ENCODE data around the gene ADAM20.
A peak's percentile ranks its signal among the peaks of the same experiment; 100 is the strongest.

ADAM20 gene

GRCh38 chr14:70571139-70571538 is 36.3 kb upstream of the ADAM20 start:
- no peak for TF ChIP-seq EZH2phosphoT487 (IDR thresholded peaks at IDR 0.05; ENCODE audit: low read length)
- TF ChIP-seq CTCF (IDR thresholded peaks at IDR 0.05; ENCODE audit: low read length), result no peak
- TF ChIP-seq EZH2 (optimal IDR thresholded peaks at IDR 0.05; ENCODE audit: low read depth, low read length), result no peak
- H3K27ac ChIP-seq (ENCODE audit: low read length), result no peak overlapping the region
- no peak overlapping the region for H3K4me3 ChIP-seq (ENCODE audit: low read length)
- no peak overlapping the region for H3K4me2 ChIP-seq (ENCODE audit: low read depth, low read length)
- H3K9ac ChIP-seq (ENCODE audit: low read length), result no peak overlapping the region
- no peaks in the 10 kb centered on the region for H4K20me1 ChIP-seq (ENCODE audit: insufficient read depth, low read length)
- no peaks in the 10 kb centered on the region for H3K4me1 ChIP-seq (ENCODE audit: low read length)
- DNase-seq, result no peak
- H3K9me3 ChIP-seq (replicated peaks; ENCODE audit: insufficient read depth, low read length), result no peaks in the 10 kb centered on the region
- no peak overlapping the region for H2AFZ ChIP-seq (ENCODE audit: low read length)
- no peaks in the 10 kb centered on the region for H3K9me2 ChIP-seq (replicated peaks; ENCODE audit: insufficient read depth, low read length)
- no peaks in the 10 kb centered on the region for H3K27me3 ChIP-seq (replicated peaks; ENCODE audit: insufficient read depth, low read length)
- no peaks in the 10 kb centered on the region for H3F3A ChIP-seq (ENCODE audit: insufficient read depth, low read length)
- H3K79me2 ChIP-seq (ENCODE audit: low read length), result no peaks in the 10 kb centered on the region
- H3K36me3 ChIP-seq (replicated peaks; ENCODE audit: insufficient read depth, low read length), result no peaks in the 10 kb centered on the region

DNA sequence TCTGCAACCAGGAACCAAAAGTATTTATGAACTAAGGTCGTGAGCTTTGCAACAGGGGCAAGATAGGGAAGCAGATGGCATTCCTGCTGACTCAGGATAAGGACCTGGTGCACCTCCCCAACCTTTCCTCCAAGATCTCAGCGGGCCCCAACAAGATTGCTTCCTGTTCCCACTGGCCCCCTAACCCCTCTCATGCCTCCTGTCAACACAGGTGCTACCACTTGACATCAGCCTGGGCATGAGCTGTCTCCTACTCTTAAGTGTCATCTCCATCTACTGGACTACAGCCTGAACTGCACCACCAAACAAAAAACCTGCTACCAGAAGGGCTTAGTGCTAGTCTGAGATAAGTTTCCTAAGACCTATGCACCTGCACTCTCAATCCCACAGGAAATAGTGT is 33.0 kb upstream of the ADAM20 start:
- Histone ChIP-seq H3K27me3 (replicated peaks; ENCODE audit: insufficient read depth, low read length) (no peaks in the 10 kb centered on the region), H3K4me3 (ENCODE audit: low read length) (no peak overlapping the region), H3F3A (ENCODE audit: insufficient read depth, low read length) (no peaks in the 10 kb centered on the region), H3K9me3 (replicated peaks; ENCODE audit: insufficient read depth, low read length) (no peaks in the 10 kb centered on the region), H3K9ac (ENCODE audit: low read length) (no peak overlapping the region), H3K4me2 (ENCODE audit: low read depth, low read length) (no peak overlapping the region), H4K20me1 (ENCODE audit: insufficient read depth, low read length) (no peaks in the 10 kb centered on the region), H3K4me1 (ENCODE audit: low read length) (no peaks in the 10 kb centered on the region), H3K79me2 (ENCODE audit: low read length) (no peaks in the 10 kb centered on the region), H3K36me3 (replicated peaks; ENCODE audit: insufficient read depth, low read length) (no peaks in the 10 kb centered on the region), H2AFZ (ENCODE audit: low read length) (no peak overlapping the region), H3K9me2 (replicated peaks; ENCODE audit: insufficient read depth, low read length) (no peaks in the 10 kb centered on the region), H3K27ac (ENCODE audit: low read length) (no peak overlapping the region)
- TF ChIP-seq EZH2 (optimal IDR thresholded peaks at IDR 0.05; ENCODE audit: low read depth, low read length) (no peak), EZH2phosphoT487 (IDR thresholded peaks at IDR 0.05; ENCODE audit: low read length) (no peak), CTCF (IDR thresholded peaks at IDR 0.05; ENCODE audit: low read length) (peak; percentile 43)
- DNase-seq, result peak; percentile 10

GRCh38 chr14:70563869-70564268 is 29.1 kb upstream of the ADAM20 start:
- H3K4me2 ChIP-seq (ENCODE audit: low read depth, low read length), result no peak overlapping the region
- H3K36me3 ChIP-seq (replicated peaks; ENCODE audit: insufficient read depth, low read length), result no peaks in the 10 kb centered on the region
- no peak overlapping the region for H3K4me3 ChIP-seq (ENCODE audit: low read length)
- DNase-seq, result no peak
- H3K9ac ChIP-seq (ENCODE audit: low read length), result no peak overlapping the region
- H3F3A ChIP-seq (ENCODE audit: insufficient read depth, low read length), result no peaks in the 10 kb centered on the region
- H3K79me2 ChIP-seq (ENCODE audit: low read length), result no peaks in the 10 kb centered on the region
- no peaks in the 10 kb centered on the region for H3K9me2 ChIP-seq (replicated peaks; ENCODE audit: insufficient read depth, low read length)
- TF ChIP-seq CTCF (IDR thresholded peaks at IDR 0.05; ENCODE audit: low read length) (no peak), EZH2 (optimal IDR thresholded peaks at IDR 0.05; ENCODE audit: low read depth, low read length) (no peak), EZH2phosphoT487 (IDR thresholded peaks at IDR 0.05; ENCODE audit: low read length) (no peak)
- H2AFZ ChIP-seq (ENCODE audit: low read length), result no peak overlapping the region
- H3K27me3 ChIP-seq (replicated peaks; ENCODE audit: insufficient read depth, low read length), result no peaks in the 10 kb centered on the region
- no peaks in the 10 kb centered on the region for H3K4me1 ChIP-seq (ENCODE audit: low read length)
- no peaks in the 10 kb centered on the region for H3K9me3 ChIP-seq (replicated peaks; ENCODE audit: insufficient read depth, low read length)
- no peaks in the 10 kb centered on the region for H4K20me1 ChIP-seq (ENCODE audit: insufficient read depth, low read length)
- H3K27ac ChIP-seq (ENCODE audit: low read length), result no peak overlapping the region
